ENCODE measurements around the gene MYH10.

MYH10 gene

DNA sequence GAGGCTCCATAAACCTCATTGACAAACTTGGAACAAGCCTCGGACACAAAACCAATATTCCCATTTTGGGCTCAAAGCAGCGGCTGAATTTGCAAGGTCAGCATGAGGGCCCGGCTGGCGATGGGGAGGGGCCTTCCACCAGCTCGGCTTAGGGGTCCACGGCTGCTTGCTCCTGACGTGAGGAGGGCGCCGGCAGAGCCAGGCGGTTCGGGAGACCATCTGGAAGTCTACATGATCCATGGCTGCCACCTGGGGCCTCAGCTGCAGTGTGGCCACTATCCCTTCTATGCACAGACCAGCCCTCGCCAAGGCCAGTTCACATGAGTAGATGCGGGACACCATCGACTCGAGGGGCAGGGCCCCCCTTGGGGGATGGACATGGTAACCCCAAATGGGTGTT lies 155.7 kb downstream of the MYH10 start:
- H3K4me3 ChIP-seq (ENCODE audit: low read depth, low read length) = no peak overlapping the region
- POLR2A ChIA-PET = no interaction called here
- CTCF ChIA-PET = interaction anchor here (1.2 kb wide), 1 partner anchor 10 kb away, joined by 3 read pairs; no protein-coding TSS in a partner anchor
- DNase-seq (ENCODE audit: low read depth, low spot score) = no peak
- TF ChIP-seq, protein P1, sequence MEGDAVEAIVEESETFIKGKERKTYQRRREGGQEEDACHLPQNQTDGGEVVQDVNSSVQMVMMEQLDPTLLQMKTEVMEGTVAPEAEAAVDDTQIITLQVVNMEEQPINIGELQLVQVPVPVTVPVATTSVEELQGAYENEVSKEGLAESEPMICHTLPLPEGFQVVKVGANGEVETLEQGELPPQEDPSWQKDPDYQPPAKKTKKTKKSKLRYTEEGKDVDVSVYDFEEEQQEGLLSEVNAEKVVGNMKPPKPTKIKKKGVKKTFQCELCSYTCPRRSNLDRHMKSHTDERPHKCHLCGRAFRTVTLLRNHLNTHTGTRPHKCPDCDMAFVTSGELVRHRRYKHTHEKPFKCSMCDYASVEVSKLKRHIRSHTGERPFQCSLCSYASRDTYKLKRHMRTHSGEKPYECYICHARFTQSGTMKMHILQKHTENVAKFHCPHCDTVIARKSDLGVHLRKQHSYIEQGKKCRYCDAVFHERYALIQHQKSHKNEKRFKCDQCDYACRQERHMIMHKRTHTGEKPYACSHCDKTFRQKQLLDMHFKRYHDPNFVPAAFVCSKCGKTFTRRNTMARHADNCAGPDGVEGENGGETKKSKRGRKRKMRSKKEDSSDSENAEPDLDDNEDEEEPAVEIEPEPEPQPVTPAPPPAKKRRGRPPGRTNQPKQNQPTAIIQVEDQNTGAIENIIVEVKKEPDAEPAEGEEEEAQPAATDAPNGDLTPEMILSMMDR (IDR thresholded peaks at IDR 0.05; ENCODE audit: insufficient read depth, low read length, missing control alignments) = no peak

DNA sequence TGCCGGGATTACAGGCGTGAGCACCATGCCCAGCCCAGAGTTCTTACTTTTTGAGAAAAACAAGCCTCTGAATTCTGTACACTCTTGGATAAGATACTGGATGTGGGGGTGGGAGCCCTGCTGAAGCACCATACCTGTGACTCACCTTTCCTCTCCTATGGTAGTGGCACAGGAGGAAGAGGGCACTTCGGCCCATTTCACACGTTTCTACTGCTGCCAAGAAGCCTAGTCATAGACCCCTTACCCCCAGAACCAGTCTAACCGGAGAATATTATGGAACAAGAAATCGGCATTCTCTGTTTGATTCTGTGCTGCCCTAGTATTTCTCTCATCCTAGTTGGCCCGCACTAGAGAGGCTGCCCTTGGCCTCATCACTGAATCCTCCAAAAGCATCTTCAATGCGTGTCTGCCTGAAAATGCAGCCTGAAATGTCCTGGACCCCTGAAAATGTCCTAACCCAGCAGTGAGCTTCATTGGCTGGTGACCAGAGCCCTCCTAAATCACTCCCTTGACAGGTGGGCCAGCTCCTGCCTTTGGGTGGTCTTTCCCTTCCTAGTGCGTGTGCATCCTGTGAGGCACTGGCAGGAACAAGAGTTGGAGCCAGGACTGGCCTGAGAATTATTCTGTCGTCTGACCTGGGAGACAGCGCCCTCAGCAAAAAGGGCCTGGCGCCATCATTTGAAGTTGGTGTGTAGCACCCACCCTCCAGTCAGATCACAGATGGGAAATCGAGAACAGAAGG lies 156.9 kb downstream of the MYH10 start:
- ChIA-PET CTCF (interaction anchor here (1.2 kb wide), 1 partner anchor 9 kb away, joined by 3 read pairs; no protein-coding TSS in a partner anchor), POLR2A (no interaction called here)
- TF ChIP-seq, protein P1 (IDR thresholded peaks at IDR 0.05; ENCODE audit: insufficient read depth, low read length, missing control alignments) = no peak
- no peak for DNase-seq (ENCODE audit: low read depth, low spot score)
- H3K4me3 ChIP-seq (ENCODE audit: low read depth, low read length) = no peak overlapping the region

DNA sequence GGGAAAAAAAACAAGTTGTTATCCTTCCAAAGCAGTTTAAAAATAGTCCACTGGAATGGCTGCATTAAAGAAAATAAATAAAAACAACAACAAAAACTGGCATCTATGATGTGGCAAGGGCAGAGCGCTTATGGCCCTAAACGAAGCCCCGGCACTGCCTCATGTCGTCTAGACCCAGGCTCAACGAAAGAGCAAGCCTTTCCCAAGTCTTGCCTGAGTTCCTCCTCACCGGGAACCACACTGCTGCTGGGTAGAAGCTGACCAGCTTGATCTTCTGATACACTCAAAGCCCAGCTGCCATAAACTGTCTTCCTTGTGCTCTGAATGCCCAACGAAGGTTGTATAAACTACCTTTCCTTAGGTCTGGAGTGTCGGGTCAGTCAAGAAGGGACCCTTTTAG lies 157.9 kb downstream of the MYH10 start:
- TF ChIP-seq, protein P1 (IDR thresholded peaks at IDR 0.05; ENCODE audit: insufficient read depth, low read length, missing control alignments) = no peak

DNA sequence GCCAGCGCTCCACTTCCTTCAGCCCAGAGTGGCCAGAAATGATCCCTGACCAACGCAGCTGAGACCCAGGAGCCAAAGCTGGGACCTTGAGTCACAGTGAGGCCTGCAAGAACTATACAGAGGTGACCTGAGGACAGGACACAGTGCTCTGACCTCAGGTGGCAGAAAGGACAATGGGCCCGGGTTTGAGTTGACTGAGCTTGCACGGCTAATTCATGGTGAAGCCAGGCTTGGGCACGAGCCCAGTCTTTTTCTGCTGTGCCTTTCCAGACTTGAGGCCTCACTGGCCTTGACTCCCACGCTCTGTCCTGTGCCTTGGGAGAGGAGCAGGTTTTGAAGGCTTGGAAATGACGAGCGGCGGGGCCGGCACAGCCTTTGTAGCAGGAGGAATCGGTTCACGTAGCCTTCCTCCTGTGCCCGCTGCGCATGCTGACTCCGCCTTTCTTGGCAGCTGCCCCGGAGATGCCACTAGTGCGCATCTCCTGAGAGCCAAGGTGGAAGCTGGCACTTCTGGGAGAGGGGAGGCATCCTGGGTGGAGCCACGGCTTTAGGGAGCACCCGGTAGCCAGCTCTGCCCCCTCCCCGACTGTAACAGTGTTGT lies 160.0 kb downstream of the MYH10 start:
- ChIA-PET POLR2A (interaction anchor here (1.1 kb wide), 1 partner anchor 35 kb away, joined by 3 read pairs; the partner anchor contains the start of gene NDEL1), CTCF (interaction anchor here (1.9 kb wide), 1 partner anchor 87 kb away, joined by 6 read pairs; no protein-coding TSS in a partner anchor)
- TF ChIP-seq, protein P1 (IDR thresholded peaks at IDR 0.05; ENCODE audit: insufficient read depth, low read length, missing control alignments) = no peak
- no peak overlapping the region for H3K4me3 ChIP-seq (ENCODE audit: low read depth, low read length)
- no peak for DNase-seq (ENCODE audit: low read depth, low spot score)

More for the DNA sequence above, 157.9 kb downstream of the MYH10 start:
- ChIA-PET CTCF (no interaction called here), POLR2A (no interaction called here)
- H3K4me3 ChIP-seq (ENCODE audit: low read depth, low read length) = no peak overlapping the region
- no peak for DNase-seq (ENCODE audit: low read depth, low spot score)

DNA sequence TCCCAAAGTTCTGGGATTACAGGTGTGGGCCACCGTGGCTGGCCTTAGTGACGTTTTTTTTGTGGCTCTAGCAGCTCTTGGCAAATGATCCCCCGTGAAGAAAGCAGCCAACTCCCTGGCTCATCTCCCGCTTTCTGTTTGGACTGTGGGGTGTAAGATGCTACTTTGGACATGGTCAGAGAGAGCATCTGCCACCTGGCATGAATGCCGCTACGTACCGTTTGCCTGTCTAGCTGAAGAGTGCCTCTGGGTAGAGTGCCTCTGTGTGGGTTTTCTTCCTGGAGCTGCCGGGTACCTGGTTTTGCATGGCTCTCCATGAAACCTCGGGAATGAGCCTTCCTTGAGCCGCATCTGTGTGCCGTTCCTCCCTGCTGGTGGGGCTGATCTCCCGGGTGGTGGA lies 160.6 kb downstream of the MYH10 start:
- POLR2A ChIA-PET = no interaction called here
- TF ChIP-seq, protein P1 (IDR thresholded peaks at IDR 0.05; ENCODE audit: insufficient read depth, low read length, missing control alignments) = no peak
- no peak for DNase-seq (ENCODE audit: low read depth, low spot score)
- no peak overlapping the region for H3K4me3 ChIP-seq (ENCODE audit: low read depth, low read length)
- CTCF ChIA-PET = interaction anchor here (1.9 kb wide), 1 partner anchor 86 kb away, joined by 6 read pairs; no protein-coding TSS in a partner anchor

DNA sequence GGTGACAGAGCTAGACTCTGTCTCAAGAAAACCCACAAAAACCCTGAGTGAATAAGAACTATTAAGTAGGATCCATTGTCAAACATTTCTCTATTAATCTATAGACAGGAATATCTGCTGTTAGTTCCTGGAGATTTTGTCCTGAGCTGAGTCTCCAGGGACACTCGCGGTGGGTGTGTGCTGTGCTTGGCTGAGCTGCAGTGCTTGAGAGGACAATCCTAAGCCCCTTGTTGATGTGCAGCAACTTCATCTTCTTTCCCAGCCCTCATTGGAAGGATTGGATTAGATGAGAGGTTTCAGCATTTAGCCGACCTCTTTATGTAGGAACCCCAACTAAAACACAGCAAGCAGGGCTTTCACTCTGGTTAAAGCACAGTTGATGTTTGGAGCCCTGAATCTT lies 161.5 kb downstream of the MYH10 start:
- CTCF ChIA-PET = interaction anchor here (1.9 to 2.1 kb wide), 2 partner anchors 85 to 277 kb away, joined by 6 read pairs; no protein-coding TSS in a partner anchor
- H3K4me3 ChIP-seq (ENCODE audit: low read depth, low read length) = no peak overlapping the region
- POLR2A ChIA-PET = no interaction called here
- DNase-seq (ENCODE audit: low read depth, low spot score) = no peak
- TF ChIP-seq, protein P1 (IDR thresholded peaks at IDR 0.05; ENCODE audit: insufficient read depth, low read length, missing control alignments) = no peak
